Naive B cell (primary cell): Measurements from ENCODE around the gene DDT. TPM values are rescaled to one million over a fixed set of nuclear protein-coding genes. Genes with fewer than 3 reads are reported as not detected.
"Not testable (repeated sequence)": the region's sequence is repeated elsewhere in the genome, so short reads cannot be mapped to it uniquely, and the experiment has no call there.

ENCODE experiments used
- ATAC-seq, 2 donors: fragments of 150-1000 bp; cut with Tn5 transposase; 2 replicates each; pipeline ENCODE4 v1.10.0; 2021; ENCODE audit warnings: low read depth in 2 of 2, mild to moderate bottlenecking in 2 of 2, moderate library complexity in 2 of 2
- DNase-seq: peaks from one replicate; pipeline ENCODE4 v3.0.0; 2022
- H3K27ac Mint-ChIP-seq, 6 donors: one replicate each; pipeline ENCODE4 v1.8.0; 2020 to 2022; ENCODE audit warnings: mild to moderate bottlenecking in 6 of 6, mixed read lengths in 6 of 6, moderate library complexity in 5 of 6, inconsistent platforms in 2 of 6
- H3K27me3 Mint-ChIP-seq, 3 donors: one replicate each; pipeline ENCODE4 v1.8.0; 2021 to 2022; ENCODE audit warnings: mixed read lengths in 3 of 3, mild to moderate bottlenecking in 1 of 3
- H3K36me3 Mint-ChIP-seq, 2 donors: one replicate each; pipeline ENCODE4 v1.8.0; 2020 to 2022; ENCODE audit warnings: mixed read lengths in 2 of 2, inconsistent platforms in 1 of 2, mild to moderate bottlenecking in 1 of 2
- H3K4me1 Mint-ChIP-seq, 3 donors: one replicate each; pipeline ENCODE4 v1.8.0; 2020 to 2022; ENCODE audit warnings: mixed read lengths in 3 of 3, inconsistent platforms in 1 of 3, mild to moderate bottlenecking in 1 of 3, moderate library complexity in 1 of 3
- H3K4me3 Mint-ChIP-seq, 8 donors: one replicate each; pipeline ENCODE4 v1.8.0; 2020 to 2022; ENCODE audit warnings: mild to moderate bottlenecking in 8 of 8, mixed read lengths in 8 of 8, moderate library complexity in 8 of 8, inconsistent platforms in 2 of 8
- H3K9me3 Mint-ChIP-seq, 7 donors: one replicate each; pipeline ENCODE4 v1.8.0; 2020 to 2022; ENCODE audit warnings: mixed read lengths in 7 of 7, mild to moderate bottlenecking in 5 of 7, inconsistent platforms in 2 of 7, moderate library complexity in 1 of 7
- polyA plus RNA-seq, 6 donors: library from polyadenylated mRNA; unstranded; fragments of 300-500 nt; fragmentation: Illumina TruSeq; gene quantifications; one replicate each; pipeline ENCODE4 v1.2.3, GENCODE V29; 2021; ENCODE audit warnings: low read depth in 6 of 6

DDT gene
- polyA plus RNA-seq, 6 donors from 2014 or later, result 111 to 156 (median 127) TPM

DNA sequence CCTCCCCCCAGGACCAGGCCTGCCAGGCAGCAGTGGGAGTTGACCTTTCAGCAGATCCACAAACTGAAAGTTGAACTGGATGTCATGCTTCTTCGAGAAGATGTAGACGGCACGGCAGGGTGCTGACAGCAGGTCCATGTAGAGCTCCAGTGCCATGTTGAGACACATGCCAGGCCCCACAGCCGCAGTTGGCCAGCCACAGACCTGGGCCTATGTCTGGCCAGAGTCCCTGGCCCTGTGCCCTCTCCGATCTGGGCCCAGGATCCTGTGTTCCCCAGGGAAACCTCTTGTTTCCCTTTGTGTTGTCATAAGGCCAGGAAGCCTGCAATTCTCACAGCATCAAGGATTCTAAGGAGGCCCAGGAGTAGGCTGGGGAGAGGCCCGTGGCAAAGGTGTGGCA lies 31.0 kb upstream of the DDT start, which contains the start of gene GSTT4:
Gene GSTT4 (minus strand): TSS at position 253 of the 400 bp plus-strand sequence. CDS start 97 bp downstream, at position 156.
- peak within 1 kb of the TSS in 1 of 6 donors; percentile 27 for H3K27ac Mint-ChIP-seq
- H3K9me3 Mint-ChIP-seq, result no peaks in the 10 kb centered on the region
- DNase-seq (no peak), ATAC-seq (no peak)
- peaks cover 0 to 7% (median under 1%) of the 10 kb centered on the region in 3 donors for H3K4me1 Mint-ChIP-seq
- no peak within 1 kb of the TSS for H3K4me3 Mint-ChIP-seq
- H3K27me3 Mint-ChIP-seq, result peaks cover 0 to 19% (median 10%) of the 10 kb centered on the region in 3 donors
- no peaks in the 10 kb centered on the region for H3K36me3 Mint-ChIP-seq

DNA sequence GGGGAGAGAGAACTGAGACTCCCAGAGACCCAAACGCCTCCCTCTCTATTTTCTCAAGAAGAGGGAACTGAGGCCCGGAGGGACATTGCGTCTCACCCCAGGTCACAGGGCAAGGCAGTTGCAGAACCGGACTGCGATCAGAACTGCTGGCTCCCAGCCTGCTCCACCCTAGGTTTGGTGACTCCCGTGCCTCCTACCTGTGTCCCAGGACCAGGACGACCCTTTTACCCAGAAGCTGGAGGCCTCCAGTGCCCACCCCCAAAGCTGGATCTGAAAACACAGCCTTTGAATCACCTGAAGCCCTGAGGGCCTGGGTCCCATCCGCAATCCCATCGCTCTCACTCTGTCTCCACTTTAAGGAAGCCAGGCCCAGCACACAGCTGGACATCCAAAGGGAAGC lies 29.6 kb upstream of the DDT start:
- Mint-ChIP-seq H3K4me1 (no peaks in the 10 kb centered on the region), H3K27me3 (peaks cover 3 to 19% (median 10%) of the 10 kb centered on the region in 3 donors), H3K36me3 (no peaks in the 10 kb centered on the region), H3K27ac (no peak overlapping the region), H3K9me3 (no peaks in the 10 kb centered on the region), H3K4me3 (no peak overlapping the region)
- ATAC-seq (no peak), DNase-seq (no peak)

DNA sequence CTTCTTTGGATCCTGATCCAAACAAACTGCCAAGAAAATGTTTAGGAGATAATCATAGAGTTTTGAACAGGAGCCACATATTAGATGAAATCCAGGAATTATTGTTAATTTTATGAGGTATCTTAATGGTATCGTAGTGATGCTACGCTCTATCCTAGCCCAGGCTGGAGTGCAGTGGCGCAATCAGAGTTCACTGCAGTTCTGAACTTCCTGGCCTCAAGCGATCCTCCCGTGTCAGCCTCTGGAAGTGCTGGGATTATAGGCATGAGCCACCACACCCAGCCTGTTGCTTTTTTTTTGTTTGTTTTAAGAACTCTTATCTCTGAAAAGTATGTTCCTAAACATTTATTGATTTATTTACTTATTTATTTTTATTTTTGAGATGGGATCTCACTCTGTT lies 28.6 kb upstream of the DDT start:
- Mint-ChIP-seq H3K27ac (no peak overlapping the region), H3K4me3 (no peak overlapping the region), H3K36me3 (no peaks in the 10 kb centered on the region), H3K27me3 (peaks cover 3 to 19% (median 10%) of the 10 kb centered on the region in 3 donors), H3K4me1 (no peaks in the 10 kb centered on the region), H3K9me3 (no peaks in the 10 kb centered on the region)
- DNase-seq, result no peak
- ATAC-seq, result no peak

DNA sequence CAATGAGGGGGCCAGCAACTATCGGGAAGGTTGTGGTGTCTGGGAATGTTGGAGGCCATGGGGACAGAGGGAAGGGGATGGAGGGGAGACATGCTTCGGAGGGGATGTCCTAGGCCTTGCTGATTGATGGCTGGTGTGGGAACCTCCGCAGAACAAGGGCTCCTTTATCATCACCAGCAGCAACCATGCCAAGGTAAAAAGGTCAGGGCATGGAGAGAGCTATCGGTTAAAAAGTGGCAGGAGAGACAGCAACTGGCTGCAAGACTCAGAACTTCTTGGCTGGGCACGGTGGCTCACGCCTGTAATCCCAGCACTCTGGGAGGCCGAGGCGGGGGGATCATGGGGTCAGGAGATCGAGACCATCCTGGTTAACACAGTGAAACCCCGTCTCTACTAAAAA lies 28.0 kb upstream of the DDT start:
- Mint-ChIP-seq H3K4me1 (no peaks in the 10 kb centered on the region), H3K4me3 (no peak overlapping the region), H3K9me3 (no peaks in the 10 kb centered on the region), H3K36me3 (no peaks in the 10 kb centered on the region), H3K27ac (no peak overlapping the region), H3K27me3 (peaks cover 3 to 19% (median 10%) of the 10 kb centered on the region in 3 donors)
- no peak for DNase-seq
- ATAC-seq, result no peak

- H3K27me3 Mint-ChIP-seq, result peaks cover 3 to 19% (median 10%) of the 10 kb centered on the region in 3 donors
- H3K4me1 Mint-ChIP-seq, result peaks cover 0 to 2% (median 0%) of the 10 kb centered on the region in 3 donors
- no peak overlapping the region for H3K27ac Mint-ChIP-seq
- ATAC-seq (no peak), DNase-seq (no peak)
- H3K4me3 Mint-ChIP-seq, result no peak overlapping the region
- H3K36me3 Mint-ChIP-seq, result no peaks in the 10 kb centered on the region
- H3K9me3 Mint-ChIP-seq, result no peaks in the 10 kb centered on the region
Observed at GRCh38 chr22:24001314-24001713, 27.1 kb upstream of the DDT start.

- H3K4me3 Mint-ChIP-seq, H3K36me3 Mint-ChIP-seq, H3K27ac Mint-ChIP-seq, H3K4me1 Mint-ChIP-seq, ATAC-seq, H3K9me3 Mint-ChIP-seq, DNase-seq: not testable (repeated sequence)
- peaks cover 3 to 19% (median 10%) of the 10 kb centered on the region in 3 donors for H3K27me3 Mint-ChIP-seq
Observed at GRCh38 chr22:23999779-24000178, 25.5 kb upstream of the DDT start.

DNA sequence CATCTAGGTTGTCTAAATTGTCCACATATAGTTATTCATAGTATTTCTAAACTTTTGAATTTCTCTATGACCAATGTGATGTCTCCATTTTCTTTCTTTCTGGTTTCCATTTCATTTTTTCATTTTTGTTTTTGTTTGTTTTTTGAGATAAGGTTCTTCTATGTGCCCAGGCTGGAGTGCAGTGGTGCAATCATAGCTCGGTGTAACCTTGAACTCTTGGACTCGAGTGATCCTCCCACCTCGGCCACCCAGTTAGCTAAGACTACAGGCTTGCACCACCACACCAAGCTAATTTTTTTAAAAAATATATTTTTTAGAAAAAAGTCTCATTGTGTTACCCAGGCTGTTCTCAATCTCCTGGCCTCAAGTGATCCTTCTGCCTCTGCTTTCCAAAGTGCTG lies 22.9 kb upstream of the DDT start:
- ATAC-seq (no peak), DNase-seq (no peak)
- H3K27me3 Mint-ChIP-seq, result peaks cover 3 to 10% (median 7%) of the 10 kb centered on the region in 3 donors
- H3K4me3 Mint-ChIP-seq, result no peak overlapping the region
- H3K36me3 Mint-ChIP-seq, result no peaks in the 10 kb centered on the region
- H3K27ac Mint-ChIP-seq, result peak overlapping the region in 1 of 6 donors; percentile 67
- H3K9me3 Mint-ChIP-seq, result no peaks in the 10 kb centered on the region
- H3K4me1 Mint-ChIP-seq, result peaks cover 0 to 5% (median 3%) of the 10 kb centered on the region in 3 donors

GRCh38 chr22:23993581-23994177 lies 19.4 kb upstream of the DDT start:
- H3K36me3 Mint-ChIP-seq, H3K27me3 Mint-ChIP-seq, ATAC-seq, H3K9me3 Mint-ChIP-seq, H3K4me3 Mint-ChIP-seq, DNase-seq, H3K4me1 Mint-ChIP-seq: not testable (repeated sequence)
- H3K27ac Mint-ChIP-seq, result peak overlapping the region in 1 of 6 donors; percentile 83

GRCh38 chr22:23993080-23993479 lies 18.8 kb upstream of the DDT start:
- H3K27ac Mint-ChIP-seq, H3K36me3 Mint-ChIP-seq, DNase-seq, H3K27me3 Mint-ChIP-seq, ATAC-seq, H3K9me3 Mint-ChIP-seq, H3K4me1 Mint-ChIP-seq: not testable (repeated sequence)
- peak overlapping the region in 1 of 8 donors; percentile 42 for H3K4me3 Mint-ChIP-seq

DNA sequence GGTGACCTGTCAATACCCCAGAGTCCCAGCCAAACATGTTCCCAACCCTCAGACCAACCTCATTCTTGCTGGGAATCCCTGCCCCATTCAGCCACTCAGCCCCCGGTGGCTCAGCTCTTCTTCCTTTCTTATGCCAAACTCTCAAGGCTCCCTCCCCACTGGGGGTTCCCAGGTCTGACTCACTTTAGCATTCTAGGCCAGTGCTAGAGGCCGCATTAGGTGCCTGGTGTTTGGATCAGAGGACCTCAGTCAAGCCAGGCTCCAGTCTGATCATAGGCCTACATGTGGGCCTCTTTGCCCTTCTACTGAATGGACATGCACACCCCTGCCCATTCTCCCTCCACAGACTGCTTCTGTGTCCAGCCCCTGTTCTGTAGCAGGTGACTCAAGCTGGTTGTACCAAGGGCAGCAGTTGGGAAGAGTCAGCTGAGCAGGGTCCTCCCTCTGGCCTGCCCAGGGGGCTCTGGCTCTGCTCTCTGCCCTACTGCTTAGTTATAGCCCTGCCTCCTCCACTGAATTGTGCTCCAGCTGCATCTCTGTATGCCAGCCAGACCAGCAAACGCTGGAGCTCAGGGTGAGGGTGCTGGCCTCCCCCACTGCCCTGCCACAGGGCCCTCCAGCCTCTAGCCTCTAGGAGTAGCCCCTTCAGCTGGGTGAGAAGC lies 15.5 kb upstream of the DDT start:
- not testable (repeated sequence) for ATAC-seq, H3K27me3 Mint-ChIP-seq, H3K27ac Mint-ChIP-seq, H3K9me3 Mint-ChIP-seq, H3K4me1 Mint-ChIP-seq, H3K4me3 Mint-ChIP-seq, DNase-seq, H3K36me3 Mint-ChIP-seq

DNA sequence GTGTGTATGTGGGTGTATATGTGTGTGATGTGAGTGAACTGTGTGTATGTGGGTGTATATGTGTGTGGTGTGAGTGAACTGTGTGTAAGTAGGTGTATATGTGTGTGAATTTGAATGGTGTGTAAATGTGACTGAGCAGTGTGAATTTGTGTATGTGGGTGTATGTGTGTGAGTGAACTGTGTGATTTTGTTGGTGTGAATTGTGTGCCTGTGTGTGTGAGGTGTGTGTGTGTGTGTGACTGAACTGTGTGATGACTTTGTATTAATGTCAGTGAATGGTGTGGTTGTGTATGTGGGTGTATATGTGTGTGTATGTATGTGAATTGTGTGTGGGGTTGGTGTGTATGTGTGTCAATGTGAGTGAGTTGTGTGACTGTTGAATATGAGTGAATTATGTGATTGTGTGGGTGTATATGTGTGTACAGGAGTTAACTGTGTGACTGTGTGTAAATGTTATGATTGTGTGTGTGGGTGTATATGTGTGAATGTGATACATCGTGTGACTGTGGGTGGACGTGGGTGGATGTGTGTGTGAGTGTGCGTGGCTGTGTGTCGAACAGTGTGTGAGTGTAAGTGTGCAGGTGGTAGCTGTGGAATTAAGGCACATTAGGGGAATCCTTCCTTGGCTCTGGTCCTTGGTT lies 12.4 kb upstream of the DDT start:
- H3K27me3 Mint-ChIP-seq, H3K27ac Mint-ChIP-seq, H3K4me1 Mint-ChIP-seq, H3K4me3 Mint-ChIP-seq, H3K36me3 Mint-ChIP-seq, ATAC-seq, H3K9me3 Mint-ChIP-seq, DNase-seq: not testable (repeated sequence)

- not testable (repeated sequence) for H3K9me3 Mint-ChIP-seq, ATAC-seq, DNase-seq, H3K4me3 Mint-ChIP-seq, H3K27ac Mint-ChIP-seq, H3K36me3 Mint-ChIP-seq, H3K4me1 Mint-ChIP-seq, H3K27me3 Mint-ChIP-seq
Observed at GRCh38 chr22:23986089-23986488, 11.8 kb upstream of the DDT start.

DNA sequence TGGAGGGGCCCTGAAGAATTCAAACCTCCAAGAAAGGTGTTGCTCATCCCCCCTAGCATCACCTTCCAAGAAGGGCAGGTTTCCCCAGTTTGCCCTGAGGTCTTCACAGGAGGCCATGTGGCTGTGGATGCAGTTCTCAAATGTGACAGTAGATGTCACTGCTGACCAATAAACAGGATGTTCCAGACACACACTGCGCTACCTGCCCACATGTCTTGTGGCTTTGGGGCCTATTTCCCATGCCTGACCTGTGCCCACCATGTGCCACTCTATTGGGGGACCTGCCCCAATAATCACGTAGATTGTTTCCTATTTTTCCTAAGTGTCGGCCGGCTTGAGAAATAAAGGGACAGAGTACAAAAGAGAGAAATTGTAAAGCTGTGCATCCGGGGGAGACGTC lies 10.2 kb upstream of the DDT start:
- peaks cover 0 to 4% (median 0%) of the 10 kb centered on the region in 3 donors for H3K4me1 Mint-ChIP-seq
- no peak overlapping the region for H3K27ac Mint-ChIP-seq
- DNase-seq (no peak), ATAC-seq (peak; percentile 60 to 78)
- H3K9me3 Mint-ChIP-seq, result no peaks in the 10 kb centered on the region
- no peak overlapping the region for H3K4me3 Mint-ChIP-seq
- peaks cover 0 to 7% (median 0%) of the 10 kb centered on the region in 3 donors for H3K27me3 Mint-ChIP-seq
- H3K36me3 Mint-ChIP-seq, result no peaks in the 10 kb centered on the region

DNA sequence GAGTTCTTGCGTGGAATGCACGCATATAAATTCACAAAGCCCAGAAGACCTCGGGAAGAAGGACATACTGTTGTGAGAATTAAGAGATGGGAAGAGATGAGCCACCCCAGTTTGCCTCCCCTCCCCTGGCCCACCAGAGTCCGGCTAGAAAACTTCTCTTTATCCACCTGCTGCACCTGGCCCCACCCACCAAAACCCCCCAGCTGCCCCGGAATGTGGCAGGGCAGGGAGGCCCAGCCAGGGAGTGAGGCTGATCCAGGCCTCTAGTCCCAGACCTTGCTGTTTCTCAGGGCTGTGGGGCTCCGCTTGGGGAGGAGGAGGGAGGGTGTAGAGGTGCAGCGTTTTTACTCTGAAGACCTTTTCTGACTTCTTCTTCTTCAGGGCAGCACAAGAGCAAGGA lies 6.3 kb upstream of the DDT start:
- H3K9me3 Mint-ChIP-seq, H3K4me1 Mint-ChIP-seq, H3K27me3 Mint-ChIP-seq, H3K4me3 Mint-ChIP-seq, ATAC-seq, H3K27ac Mint-ChIP-seq, DNase-seq, H3K36me3 Mint-ChIP-seq: not testable (repeated sequence)
